NB4 (cell line): ENCODE data around the gene HDAC2.

Source experiments
- CTCF ChIP-seq: IDR thresholded peaks from one replicate; pipeline ENCODE4 v1.5.1; 2012; ENCODE audit warnings: low read depth, low read length
- POLR2A ChIP-seq: IDR thresholded peaks from 2 replicates; pipeline ENCODE4 v1.6.1; 2011; ENCODE audit warnings: mild to moderate bottlenecking; ENCODE audit not compliant: insufficient read length; ENCODE audit errors: extremely low read depth
- TF ChIP-seq, protein P1 (sequence below): IDR thresholded peaks from 2 replicates; pipeline ENCODE4 v1.6.1; 2011; ENCODE audit warnings: low read depth, low read length

DNA sequence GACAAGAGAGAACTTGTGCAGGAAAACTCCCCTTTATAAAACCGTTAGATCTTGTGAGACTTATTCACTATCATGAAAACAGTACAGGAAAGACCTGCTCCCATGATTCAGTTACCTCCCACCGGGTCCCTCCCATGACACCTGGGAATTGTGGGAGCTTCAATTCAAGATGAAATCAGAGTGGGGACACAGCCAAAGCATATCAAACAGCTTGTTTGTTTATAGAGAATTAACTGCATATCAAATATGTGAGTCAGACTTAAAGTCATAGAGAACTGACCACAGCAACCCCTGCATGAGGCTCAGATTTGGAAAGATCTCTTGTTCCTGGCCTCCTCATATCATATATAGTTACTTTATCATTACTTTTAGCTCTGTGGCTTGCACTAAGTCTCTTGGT, 29.1 kb upstream of the HDAC2 start:
- TF ChIP-seq CTCF (no peak), POLR2A (no peak)
- TF ChIP-seq, protein P1, sequence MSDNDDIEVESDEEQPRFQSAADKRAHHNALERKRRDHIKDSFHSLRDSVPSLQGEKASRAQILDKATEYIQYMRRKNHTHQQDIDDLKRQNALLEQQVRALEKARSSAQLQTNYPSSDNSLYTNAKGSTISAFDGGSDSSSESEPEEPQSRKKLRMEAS, result no peak
